ENCODE measurements around the gene NRM. TPM values are rescaled to one million over a fixed set of nuclear protein-coding genes. Genes with fewer than 3 reads are reported as not detected.

Gene NRM
- total and polyA plus RNA-seq, 2 of the 13 experiments (the other 11 are each of a cell fraction or from before 2014, with no cell fraction given), result 12.5 to 16.0 TPM

DNA sequence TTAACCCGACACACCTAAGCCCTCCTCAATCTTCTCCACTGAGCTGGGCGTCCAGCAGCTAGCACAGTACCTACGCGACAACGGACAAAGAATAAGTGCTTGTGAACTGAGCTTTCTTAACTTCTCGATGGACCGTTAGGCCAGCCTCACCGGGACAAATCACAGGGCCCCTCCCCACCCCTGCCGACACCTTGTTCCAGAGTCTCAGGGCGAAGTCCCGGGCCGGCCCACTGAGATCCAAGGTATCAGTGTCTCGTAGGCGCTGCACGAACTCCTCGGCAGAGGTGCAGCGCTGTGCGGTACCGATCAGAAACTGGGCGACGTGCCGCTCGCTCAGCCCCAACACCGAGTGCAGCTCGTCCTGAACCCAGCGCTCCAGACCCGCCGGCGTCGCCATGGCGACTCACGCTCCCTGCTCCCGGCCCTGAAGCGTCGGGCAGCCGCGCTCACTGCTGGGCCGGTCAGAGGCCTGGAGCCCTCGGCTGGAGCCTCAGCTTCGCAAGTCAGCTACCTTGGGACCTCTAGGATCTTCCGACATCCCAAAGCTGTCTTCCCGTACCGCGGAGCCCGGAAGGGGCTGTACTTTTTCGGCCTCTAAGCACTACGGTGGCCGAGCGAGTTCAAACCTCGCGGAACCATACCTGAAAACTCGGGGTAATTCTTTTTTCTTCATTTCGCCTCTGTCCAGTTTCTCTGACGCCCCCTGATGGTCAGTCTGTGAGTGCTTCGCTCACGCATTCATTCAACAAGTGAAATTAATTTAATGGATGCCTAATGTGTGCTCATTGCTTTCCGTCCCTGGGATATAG is 18.1 kb downstream of the NRM start, which contains the start of gene DHX16 (continued):
- TF ChIP-seq, protein P1, sequence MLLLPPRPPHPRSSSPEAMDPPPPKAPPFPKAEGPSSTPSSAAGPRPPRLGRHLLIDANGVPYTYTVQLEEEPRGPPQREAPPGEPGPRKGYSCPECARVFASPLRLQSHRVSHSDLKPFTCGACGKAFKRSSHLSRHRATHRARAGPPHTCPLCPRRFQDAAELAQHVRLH (CRISPR knock-in tag; IDR thresholded peaks at IDR 0.05; ENCODE audit: borderline replicate concordance, low read depth), result peak; percentile 83; the same call in 1 of the 2 replicates
- TF ChIP-seq, protein P2, sequence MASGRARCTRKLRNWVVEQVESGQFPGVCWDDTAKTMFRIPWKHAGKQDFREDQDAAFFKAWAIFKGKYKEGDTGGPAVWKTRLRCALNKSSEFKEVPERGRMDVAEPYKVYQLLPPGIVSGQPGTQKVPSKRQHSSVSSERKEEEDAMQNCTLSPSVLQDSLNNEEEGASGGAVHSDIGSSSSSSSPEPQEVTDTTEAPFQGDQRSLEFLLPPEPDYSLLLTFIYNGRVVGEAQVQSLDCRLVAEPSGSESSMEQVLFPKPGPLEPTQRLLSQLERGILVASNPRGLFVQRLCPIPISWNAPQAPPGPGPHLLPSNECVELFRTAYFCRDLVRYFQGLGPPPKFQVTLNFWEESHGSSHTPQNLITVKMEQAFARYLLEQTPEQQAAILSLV (CRISPR knock-in tag; IDR thresholded peaks at IDR 0.05; ENCODE audit: borderline replicate concordance), result peak; percentile 8; the same call in 1 of the 2 replicates
- TF ChIP-seq NFIB (CRISPR knock-in tag; IDR thresholded peaks at IDR 0.05; ENCODE audit: borderline replicate concordance) (no peak; the same call in 1 of the 2 replicates), SIN3A (IDR thresholded peaks at IDR 0.05; ENCODE audit: borderline replicate concordance, low read depth, low read length) (peak; percentile 98), ZNF724P (CRISPR knock-in tag; IDR thresholded peaks at IDR 0.05; ENCODE audit: borderline replicate concordance) (0 out of 2 replicates have a peak, but pooled peaks have one; percentile 59), ARNT (IDR thresholded peaks at IDR 0.05) (no peak), ZNF672 (CRISPR knock-in tag; IDR thresholded peaks at IDR 0.05) (no peak), RFXAP (CRISPR knock-in tag; IDR thresholded peaks at IDR 0.05; ENCODE audit: borderline replicate concordance) (peak; percentile 81; the same call in 1 of the 2 replicates), SP140L (CRISPR knock-in tag; IDR thresholded peaks at IDR 0.05; ENCODE audit: borderline replicate concordance) (no peak), ARNT2 (CRISPR knock-in tag; IDR thresholded peaks at IDR 0.05; ENCODE audit: low read depth) (no peak; the same call in 1 of the 2 replicates), ZC3H13 (CRISPR knock-in tag; IDR thresholded peaks at IDR 0.05) (peak; percentile 72; the same call in 1 of the 2 replicates), NR2F6 (IDR thresholded peaks at IDR 0.05) (peak; percentile 49; the same call in 1 of the 2 replicates), NR2F6 (CRISPR knock-in tag; IDR thresholded peaks at IDR 0.05) (peak; percentile 61; the same call in 1 of the 2 replicates), NFE2L2 (IDR thresholded peaks at IDR 0.05; ENCODE audit: low read length) (no peak), ZNF20 (CRISPR knock-in tag; IDR thresholded peaks at IDR 0.05) (no peak), ETV5 (CRISPR knock-in tag; IDR thresholded peaks at IDR 0.05; ENCODE audit: borderline replicate concordance) (peak; percentile 85; the same call in 1 of the 2 replicates), FOSL1 (CRISPR knock-in tag; IDR thresholded peaks at IDR 0.05; ENCODE audit: borderline replicate concordance) (no peak)
- TF ChIP-seq, protein P3, sequence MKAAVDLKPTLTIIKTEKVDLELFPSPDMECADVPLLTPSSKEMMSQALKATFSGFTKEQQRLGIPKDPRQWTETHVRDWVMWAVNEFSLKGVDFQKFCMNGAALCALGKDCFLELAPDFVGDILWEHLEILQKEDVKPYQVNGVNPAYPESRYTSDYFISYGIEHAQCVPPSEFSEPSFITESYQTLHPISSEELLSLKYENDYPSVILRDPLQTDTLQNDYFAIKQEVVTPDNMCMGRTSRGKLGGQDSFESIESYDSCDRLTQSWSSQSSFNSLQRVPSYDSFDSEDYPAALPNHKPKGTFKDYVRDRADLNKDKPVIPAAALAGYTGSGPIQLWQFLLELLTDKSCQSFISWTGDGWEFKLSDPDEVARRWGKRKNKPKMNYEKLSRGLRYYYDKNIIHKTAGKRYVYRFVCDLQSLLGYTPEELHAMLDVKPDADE (CRISPR knock-in tag; IDR thresholded peaks at IDR 0.05), result no peak
- TF ChIP-seq, protein P4, sequence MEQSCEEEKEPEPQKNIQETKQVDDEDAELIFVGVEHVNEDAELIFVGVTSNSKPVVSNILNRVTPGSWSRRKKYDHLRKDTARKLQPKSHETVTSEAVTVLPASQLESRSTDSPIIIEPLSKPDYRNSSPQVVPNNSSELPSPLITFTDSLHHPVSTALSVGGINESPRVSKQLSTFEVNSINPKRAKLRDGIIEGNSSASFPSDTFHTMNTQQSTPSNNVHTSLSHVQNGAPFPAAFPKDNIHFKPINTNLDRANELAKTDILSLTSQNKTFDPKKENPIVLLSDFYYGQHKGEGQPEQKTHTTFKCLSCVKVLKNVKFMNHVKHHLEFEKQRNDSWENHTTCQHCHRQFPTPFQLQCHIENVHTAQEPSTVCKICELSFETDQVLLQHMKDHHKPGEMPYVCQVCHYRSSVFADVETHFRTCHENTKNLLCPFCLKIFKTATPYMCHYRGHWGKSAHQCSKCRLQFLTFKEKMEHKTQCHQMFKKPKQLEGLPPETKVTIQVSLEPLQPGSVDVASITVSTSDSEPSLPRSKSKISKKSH (CRISPR knock-in tag; IDR thresholded peaks at IDR 0.05; ENCODE audit: borderline replicate concordance), result peak; percentile 74; the same call in 1 of the 2 replicates
- TF ChIP-seq, protein P5, sequence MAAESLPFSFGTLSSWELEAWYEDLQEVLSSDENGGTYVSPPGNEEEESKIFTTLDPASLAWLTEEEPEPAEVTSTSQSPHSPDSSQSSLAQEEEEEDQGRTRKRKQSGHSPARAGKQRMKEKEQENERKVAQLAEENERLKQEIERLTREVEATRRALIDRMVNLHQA (CRISPR knock-in tag; IDR thresholded peaks at IDR 0.05), result no peak
- TF ChIP-seq, protein P6, sequence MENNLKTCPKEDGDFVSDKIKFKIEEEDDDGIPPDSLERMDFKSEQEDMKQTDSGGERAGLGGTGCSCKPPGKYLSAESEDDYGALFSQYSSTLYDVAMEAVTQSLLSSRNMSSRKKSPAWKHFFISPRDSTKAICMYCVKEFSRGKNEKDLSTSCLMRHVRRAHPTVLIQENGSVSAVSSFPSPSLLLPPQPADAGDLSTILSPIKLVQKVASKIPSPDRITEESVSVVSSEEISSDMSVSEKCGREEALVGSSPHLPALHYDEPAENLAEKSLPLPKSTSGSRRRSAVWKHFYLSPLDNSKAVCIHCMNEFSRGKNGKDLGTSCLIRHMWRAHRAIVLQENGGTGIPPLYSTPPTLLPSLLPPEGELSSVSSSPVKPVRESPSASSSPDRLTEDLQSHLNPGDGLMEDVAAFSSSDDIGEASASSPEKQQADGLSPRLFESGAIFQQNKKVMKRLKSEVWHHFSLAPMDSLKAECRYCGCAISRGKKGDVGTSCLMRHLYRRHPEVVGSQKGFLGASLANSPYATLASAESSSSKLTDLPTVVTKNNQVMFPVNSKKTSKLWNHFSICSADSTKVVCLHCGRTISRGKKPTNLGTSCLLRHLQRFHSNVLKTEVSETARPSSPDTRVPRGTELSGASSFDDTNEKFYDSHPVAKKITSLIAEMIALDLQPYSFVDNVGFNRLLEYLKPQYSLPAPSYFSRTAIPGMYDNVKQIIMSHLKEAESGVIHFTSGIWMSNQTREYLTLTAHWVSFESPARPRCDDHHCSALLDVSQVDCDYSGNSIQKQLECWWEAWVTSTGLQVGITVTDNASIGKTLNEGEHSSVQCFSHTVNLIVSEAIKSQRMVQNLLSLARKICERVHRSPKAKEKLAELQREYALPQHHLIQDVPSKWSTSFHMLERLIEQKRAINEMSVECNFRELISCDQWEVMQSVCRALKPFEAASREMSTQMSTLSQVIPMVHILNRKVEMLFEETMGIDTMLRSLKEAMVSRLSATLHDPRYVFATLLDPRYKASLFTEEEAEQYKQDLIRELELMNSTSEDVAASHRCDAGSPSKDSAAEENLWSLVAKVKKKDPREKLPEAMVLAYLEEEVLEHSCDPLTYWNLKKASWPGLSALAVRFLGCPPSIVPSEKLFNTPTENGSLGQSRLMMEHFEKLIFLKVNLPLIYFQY (CRISPR knock-in tag; IDR thresholded peaks at IDR 0.05; ENCODE audit: borderline replicate concordance), result peak; percentile 77

Measured in HepG2 (cell line).